Femur (tissue), 1 donor: ENCODE results near the gene MPRIP.
A peak's percentile ranks its signal among the peaks of the same experiment; 100 is the strongest.

Source experiments
- DNase-seq: peaks from one replicate; pipeline ENCODE4 v3.0.0-alpha.2; 2017

The MPRIP gene

DNA sequence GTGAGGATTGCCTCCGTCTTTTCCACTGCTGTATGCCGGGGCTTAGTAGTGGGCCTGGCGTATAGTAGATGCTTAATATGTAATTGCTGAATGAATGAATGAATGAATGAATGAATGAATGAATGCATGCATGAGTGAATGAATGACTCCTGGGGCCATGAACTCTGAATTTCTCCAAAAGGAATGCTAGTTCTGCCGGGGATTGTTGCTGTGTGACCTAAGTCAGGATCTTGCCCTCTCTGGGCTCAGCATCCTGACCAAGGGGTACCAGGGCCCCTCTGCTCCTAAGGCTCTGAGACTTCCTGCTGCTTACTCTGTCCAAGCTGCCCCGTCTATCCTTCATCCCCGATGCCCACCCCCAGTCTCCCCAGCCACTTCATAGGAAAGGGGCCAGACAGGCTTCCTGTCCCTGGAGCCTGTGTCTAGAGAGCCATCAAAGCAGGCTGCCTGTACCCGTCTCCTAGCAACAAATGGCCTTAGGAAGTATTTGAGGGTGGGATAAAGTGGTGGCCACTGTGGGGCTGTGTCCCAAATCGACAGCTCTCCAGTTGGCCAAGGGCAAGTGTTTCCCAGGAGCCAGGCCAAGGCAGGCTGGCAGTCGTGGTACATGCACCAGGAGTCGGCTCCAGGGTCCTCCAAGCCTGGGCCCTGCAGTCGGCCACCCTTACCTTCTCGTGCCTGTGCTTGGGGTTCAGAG, 11.6 kb upstream of the MPRIP start:
- peak; percentile 25 for DNase-seq

GRCh38 chr17:17032131-17032692, 10.0 kb upstream of the MPRIP start:
- DNase-seq: peak; percentile 83

- DNase-seq: no peak
Observed at GRCh38 chr17:17033466-17033865, 8.8 kb upstream of the MPRIP start.

DNA sequence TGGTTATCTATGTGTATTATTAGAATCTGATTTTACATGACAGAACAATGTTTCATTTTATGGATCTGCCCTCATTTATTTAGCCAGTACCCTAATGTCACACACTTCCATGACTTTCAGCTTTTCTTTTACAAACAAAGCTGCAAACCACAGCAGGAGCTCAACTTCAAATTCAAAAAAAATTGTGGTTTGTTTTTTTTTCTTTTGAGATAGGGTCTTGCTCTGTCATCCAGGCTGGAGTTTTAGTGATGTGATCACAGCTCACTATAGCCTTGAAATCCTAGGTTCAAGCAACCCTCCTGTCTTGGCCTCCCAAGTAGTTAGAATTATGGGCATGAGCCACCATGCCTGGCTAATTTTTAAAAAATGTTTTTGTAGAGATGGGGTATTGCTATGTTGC, 8.2 kb upstream of the MPRIP start:
- no peak for DNase-seq

DNA sequence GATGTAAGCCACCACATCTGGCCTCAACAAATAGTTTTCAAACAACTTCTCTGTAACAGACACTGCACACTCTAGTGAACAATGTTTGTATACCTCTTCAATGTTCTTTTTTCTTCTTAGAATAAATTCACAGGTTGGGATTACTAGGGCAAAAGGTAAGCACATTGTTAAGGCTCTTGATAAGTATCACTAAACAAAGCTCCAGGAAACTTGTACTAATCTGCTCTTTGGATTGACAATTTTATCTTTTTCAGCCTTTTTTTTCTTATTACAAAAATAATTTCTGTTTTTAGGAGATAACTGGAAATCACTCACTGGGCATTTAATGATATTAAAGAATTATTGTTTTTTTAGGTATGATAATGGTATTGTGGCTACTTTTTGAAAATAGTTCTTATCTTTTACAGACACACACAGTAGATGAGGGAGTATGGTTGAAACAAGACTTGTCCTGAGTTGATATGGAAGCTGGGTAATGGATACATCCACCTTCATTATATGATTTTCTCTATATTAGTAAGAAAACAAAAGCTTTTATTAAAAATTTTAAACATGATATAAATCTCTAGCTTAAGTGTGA, 7.7 kb upstream of the MPRIP start:
- DNase-seq: no peak

- peak; percentile 28 for DNase-seq
Observed at GRCh38 chr17:17035490-17035889, 6.8 kb upstream of the MPRIP start.

GRCh38 chr17:17035920-17036523, 6.2 kb upstream of the MPRIP start:
- no peak for DNase-seq

DNA sequence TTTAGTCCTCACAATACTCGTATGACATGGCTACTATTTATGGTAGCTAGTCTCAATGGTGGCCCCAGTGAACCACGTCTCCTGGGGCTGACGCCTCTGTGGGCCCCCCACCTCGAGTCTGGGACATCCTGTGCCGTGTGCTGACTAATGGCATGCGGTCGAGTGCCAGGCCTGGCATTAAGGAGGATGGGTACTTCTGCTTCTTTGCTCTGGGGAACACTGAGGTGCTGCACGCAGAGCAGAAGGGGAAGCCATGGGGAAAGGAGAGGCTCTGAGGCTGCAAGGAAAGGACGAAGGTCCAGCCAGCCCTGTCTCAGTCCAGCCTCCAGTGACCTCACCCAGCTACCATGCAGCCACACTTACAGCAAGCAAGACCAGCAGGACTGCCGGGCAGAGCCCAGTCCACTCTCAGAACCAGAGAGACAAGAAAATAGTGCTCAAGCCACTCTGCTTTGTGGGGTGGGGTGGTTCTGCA, 5.7 kb upstream of the MPRIP start:
- DNase-seq: peak; percentile 49

DNA sequence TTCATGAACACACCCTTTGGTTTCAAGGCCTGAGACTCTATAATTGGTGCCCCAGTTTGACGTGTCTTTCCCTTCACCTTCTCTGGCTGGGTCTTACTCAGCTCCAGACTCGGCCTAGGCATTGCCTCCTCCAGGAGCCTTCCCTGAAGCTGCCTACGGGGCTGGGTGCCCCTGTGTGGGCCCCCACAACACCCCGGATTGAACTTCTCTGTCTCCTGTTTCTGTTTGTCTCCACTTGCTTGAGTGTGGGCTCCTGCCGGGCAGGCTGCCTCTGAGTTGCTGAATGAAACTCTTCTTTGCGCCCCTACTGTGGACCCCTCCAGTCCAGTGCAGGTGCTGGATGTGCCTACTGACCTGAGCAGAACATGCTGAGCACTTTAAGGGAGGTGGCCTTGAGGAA, 2.3 kb upstream of the MPRIP start:
- DNase-seq: no peak

DNA sequence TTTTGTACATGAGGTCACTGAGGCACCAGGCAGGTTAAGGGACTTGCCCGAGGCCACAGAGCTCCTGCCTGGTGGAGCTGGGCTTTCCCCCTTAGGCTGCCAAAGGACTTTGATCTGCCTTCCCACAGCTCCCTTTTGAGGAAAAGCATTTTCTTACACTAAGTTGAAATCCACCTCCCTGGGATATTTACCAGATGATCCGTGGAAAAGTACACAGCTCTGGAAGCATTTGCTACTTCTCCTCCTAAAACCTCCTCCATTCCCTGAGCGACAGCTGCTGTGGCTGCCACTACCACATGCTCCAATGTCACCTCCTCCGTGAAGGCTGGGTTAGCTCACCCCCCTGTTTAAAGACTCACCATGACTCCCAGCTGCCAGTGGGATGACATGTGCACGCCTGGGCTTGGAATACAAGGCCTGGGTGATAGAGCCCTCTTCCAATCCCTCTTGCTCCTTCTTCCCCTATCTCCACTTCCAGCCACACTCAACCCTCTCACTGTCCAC, 1.2 kb upstream of the MPRIP start:
- DNase-seq: peak; percentile 73

- DNase-seq: peak; percentile 99
Observed at GRCh38 chr17:17041571-17042383, 480 bp upstream of the MPRIP start.

GRCh38 chr17:17042851-17043460, 699 bp downstream of the MPRIP start:
- DNase-seq: peak; percentile 29

GRCh38 chr17:17043461-17044271, 1.4 kb downstream of the MPRIP start:
- peak; percentile 26 for DNase-seq

DNA sequence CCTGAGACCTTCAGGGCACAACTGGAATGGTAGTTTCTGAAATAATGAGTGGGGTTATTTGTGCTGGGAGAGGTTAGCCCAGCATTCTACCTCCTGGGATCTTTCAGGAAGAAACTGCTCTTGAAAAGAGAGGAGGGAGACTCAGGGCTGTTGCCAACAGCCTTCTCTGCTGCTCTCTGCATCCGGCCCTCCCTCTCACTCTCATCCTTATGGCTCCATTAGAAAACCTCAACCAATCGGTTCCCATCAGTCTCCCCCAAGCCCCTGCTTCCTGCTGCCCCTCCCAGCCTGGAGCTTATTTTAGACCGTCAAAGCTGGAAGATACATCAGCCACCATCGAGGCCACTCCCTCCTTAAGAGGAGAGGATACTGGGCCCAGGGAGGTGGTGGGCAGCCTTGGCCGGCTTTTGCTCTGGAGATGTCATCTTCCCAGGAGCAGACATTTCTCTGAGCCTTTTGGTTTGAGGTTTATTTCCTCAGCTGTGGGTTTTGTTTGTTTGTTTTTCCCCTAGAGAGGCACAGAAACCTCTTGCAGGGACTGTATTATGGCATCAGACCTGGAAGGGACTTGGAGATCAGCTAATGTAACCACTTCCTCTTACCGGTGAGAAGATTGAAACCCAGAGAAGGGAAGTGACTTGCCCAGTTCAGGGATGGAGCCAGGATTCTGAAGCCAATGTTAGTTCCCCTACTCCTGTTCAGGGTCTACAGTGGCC, 2.7 kb downstream of the MPRIP start:
- DNase-seq: peak; percentile 86

- no peak for DNase-seq
Observed at GRCh38 chr17:17048106-17048505, 5.8 kb downstream of the MPRIP start.

- DNase-seq: peak; percentile 7
Observed at GRCh38 chr17:17050346-17051345, 8.4 kb downstream of the MPRIP start.

DNA sequence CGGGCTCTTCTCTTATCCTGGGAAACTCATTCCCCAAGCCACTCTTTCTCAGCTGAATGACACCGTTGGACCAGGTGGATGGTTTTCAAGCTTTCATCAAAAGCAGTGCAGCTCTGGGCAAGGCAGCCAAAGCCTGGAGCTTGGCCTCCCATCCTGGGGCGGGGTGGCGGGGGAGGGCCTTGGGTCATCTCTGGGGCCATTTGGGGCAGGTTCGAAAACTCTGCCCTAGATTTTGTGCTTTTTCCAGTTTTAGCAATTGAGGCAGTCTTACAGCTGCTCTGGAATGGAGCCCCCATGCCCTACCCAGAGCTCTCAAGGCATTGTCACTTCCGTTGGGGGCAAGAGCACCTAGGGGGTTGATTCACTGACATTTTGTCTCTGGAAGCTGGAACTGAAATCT, 9.1 kb downstream of the MPRIP start:
- peak; percentile 13 for DNase-seq

DNA sequence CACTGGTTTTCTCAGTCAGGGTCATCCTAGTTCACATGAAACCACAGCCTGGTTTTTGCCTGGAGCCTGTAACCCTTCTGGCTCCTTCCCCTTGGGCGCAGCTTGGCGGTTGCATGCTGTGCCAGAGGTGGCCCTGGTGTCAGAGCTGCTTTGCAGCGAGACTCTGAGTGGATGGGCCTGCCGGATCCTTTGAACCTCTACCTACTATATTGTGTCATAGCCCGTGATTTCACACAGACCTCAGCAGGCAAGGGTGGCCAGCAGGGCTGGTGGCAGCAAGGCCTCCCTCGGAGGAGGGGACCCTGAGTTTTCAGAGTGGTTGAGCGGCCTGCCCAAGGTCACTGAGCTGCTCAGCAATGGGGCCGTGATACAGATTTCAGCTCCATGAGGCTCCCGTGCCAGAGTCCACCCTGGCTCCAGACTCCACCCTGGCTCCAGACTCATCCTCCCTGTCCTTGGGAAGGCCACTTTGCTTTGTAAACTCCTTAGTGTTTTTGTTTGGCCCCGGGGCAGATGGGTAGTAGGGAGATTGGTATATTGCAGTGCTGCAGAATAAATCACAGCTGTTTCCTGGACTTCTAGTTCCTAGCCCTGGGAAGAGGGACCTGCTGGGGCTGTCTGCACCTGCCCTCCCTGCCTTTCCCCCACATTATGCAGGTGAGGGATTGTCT, 9.7 kb downstream of the MPRIP start:
- DNase-seq: peak; percentile 36
